Measurements from ENCODE around the gene SYT10.
"Not testable (repeated sequence)": the region's sequence is repeated elsewhere in the genome, so short reads cannot be mapped to it uniquely, and the experiment has no call there.

SYT10 gene

DNA sequence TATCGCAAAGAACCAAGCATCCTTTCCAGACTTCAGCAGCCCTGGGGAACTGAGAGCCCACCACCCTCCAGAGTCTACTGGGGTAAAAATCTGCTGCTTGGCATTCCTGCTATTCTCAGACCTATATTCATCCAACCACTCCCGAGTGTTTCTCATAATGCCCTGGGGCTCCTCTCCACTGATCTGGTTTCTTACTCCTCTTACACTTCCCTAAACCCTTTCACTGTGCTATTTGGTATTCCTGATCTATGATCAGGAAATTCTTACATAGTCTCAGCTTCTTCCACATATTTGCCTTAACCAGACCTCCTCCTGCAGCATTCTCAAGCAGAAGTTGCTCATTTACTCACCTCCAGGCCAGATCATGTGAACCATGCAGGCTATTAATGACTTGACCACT, 82.4 kb downstream of the SYT10 start:
- DNase-seq = no peak

DNA sequence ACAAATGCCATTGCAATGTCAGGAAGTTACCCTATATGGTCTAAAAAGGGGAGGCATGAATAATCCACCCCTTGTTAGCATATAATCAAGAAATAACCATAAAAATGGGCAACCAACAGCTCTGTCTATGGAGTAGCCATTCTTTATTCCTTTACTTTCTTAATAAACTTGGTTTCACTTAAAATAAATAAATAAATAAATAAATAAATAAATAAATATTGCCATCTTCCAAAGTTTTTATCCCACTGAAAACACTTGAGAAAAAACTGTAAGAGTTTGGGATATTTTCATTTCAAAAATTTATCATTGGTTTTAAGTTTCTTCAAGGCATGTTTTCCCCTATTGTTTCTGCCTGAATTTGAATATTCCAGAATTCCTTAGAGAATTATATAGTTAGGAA, 89.8 kb downstream of the SYT10 start:
- DNase-seq = no peak

DNA sequence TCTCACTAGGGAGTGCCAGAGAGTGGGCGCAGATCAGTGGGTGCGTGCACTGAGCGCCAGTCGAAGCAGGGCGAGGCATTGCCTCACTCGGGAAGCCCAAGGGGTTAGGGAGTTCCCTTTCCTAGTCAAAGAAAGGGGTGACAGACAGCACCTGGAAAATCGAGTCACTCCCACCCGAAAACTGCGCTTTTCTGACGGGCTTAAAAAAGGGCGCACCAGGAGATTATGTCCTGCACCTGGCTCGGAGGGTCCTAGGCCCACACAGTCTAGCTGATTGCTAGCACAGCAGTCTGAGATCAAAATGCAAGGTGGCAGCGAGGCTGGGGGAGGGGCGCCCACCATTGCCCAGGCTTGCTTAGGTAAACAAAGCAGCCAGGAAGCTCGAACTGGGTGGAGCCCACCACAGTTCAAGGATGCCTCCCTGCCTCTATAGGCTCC, 107.6 kb downstream of the SYT10 start:
- not testable (repeated sequence) for DNase-seq

DNA sequence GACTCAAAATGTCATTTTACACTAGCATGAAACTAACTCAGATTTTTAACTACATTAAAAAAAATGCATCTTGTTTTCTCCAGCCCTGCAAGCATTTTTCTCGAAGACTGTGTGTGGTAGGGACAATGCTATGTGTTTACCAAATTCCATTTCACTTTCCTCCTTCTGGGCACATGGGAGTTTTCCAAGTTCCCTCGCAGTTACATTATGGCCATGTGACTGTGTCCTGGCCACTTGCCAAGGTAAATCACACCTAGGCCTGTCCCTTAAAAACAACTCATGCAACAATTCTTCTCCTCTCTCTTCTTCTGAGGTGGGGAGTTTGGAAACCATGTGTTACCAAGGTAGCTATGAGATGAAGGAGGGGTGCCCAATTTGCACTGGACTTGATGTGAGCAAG, 108.7 kb downstream of the SYT10 start:
- no peak for DNase-seq

Data from anterior cingulate cortex (tissue), 58 donors.